Smooth muscle cell (in vitro differentiated cells): ENCODE measurements around the gene BAMBI. TPM values are rescaled to one million over a fixed set of nuclear protein-coding genes. Genes with fewer than 3 reads are reported as not detected.

Experiments
- DNase-seq: peaks from one replicate; lab custom pipeline; 2025; ENCODE audit not compliant: unreplicated experiment; lab: John Stamatoyannopoulos, UW
- H2AFZ ChIP-seq: fragments of 200-600 bp; sonication (generic); 2 replicates; pipeline ENCODE4 v1.6.0; 2016; ENCODE audit warnings: antibody characterized with exemption, low read depth, mild to moderate bottlenecking
- H3F3A ChIP-seq: fragments of 200-600 bp; sonication (generic); 2 replicates; pipeline ENCODE4 v1.6.0; 2017; ENCODE audit warnings: antibody characterized with exemption, low read depth
- H3K27ac ChIP-seq: fragments of 200-600 bp; sonication (generic); 2 replicates; pipeline ENCODE4 v1.5.1; 2016; ENCODE audit warnings: low read depth, mild to moderate bottlenecking
- H3K27me3 ChIP-seq: fragments of 200-600 bp; sonication (generic); 2 replicates; pipeline ENCODE4 v1.6.1; 2016; ENCODE audit warnings: low read depth, mild to moderate bottlenecking
- H3K36me3 ChIP-seq: fragments of 200-600 bp; sonication (generic); 2 replicates; pipeline ENCODE4 v1.5.1; 2016; ENCODE audit warnings: low read depth
- H3K4me1 ChIP-seq: fragments of 200-600 bp; sonication (generic); 2 replicates; pipeline ENCODE4 v1.5.1; 2016; ENCODE audit warnings: low read depth
- H3K4me2 ChIP-seq: fragments of 200-600 bp; sonication (generic); 2 replicates; pipeline ENCODE4 v1.6.0; 2016; ENCODE audit warnings: mild to moderate bottlenecking
- H3K4me3 ChIP-seq: fragments of 200-600 bp; sonication (generic); 2 replicates; pipeline ENCODE4 v1.5.1; 2016; ENCODE audit warnings: mild to moderate bottlenecking
- H3K79me2 ChIP-seq: fragments of 200-600 bp; sonication (generic); 2 replicates; pipeline ENCODE4 v1.6.0; 2016; ENCODE audit warnings: low read depth, mild to moderate bottlenecking
- H3K9ac ChIP-seq: fragments of 200-600 bp; sonication (generic); 2 replicates; pipeline ENCODE4 v1.6.0; 2016; ENCODE audit warnings: low read depth
- H3K9me3 ChIP-seq: fragments of 200-600 bp; sonication (generic); replicated peaks from 2 replicates; pipeline ENCODE4 v1.5.1; 2016; ENCODE audit warnings: low read depth
- H4K20me1 ChIP-seq: fragments of 200-600 bp; sonication (generic); 2 replicates; pipeline ENCODE4 v1.6.0; 2016; ENCODE audit warnings: low read depth
- WGBS: methylation state at CpG from one replicate; pipeline ENCODE4 v1.1.7; 2016; ENCODE audit warnings: low lambda C conversion rate; 5-methylcytosine and 5-hydroxymethylcytosine counted together
- polyA plus RNA-seq: library from polyadenylated mRNA; unstranded; fragments of >200 nt; fragmentation: Nextera tagmentation; extraction: Ambion mirVana; gene quantifications from 2 replicates; pipeline ENCODE4 v1.2.1, GENCODE V29; 2016
- total RNA-seq: library from RNA; depleted of rRNA; stranded (reverse); fragments of >200 nt; gene quantifications from 2 replicates; pipeline ENCODE4 v1.2.3, GENCODE V29; 2014
- TF ChIP-seq, protein P1 (sequence below): fragments of 200-600 bp; sonication (generic); IDR thresholded peaks from 2 replicates; pipeline ENCODE4 v1.5.1; 2017; ENCODE audit warnings: borderline replicate concordance, mild to moderate bottlenecking, antibody characterized with exemption; ENCODE audit not compliant: insufficient read depth, poor library complexity, severe bottlenecking

BAMBI gene
- total and polyA plus RNA-seq, 2 experiments from 2014 or later = 648 to 878 TPM

DNA sequence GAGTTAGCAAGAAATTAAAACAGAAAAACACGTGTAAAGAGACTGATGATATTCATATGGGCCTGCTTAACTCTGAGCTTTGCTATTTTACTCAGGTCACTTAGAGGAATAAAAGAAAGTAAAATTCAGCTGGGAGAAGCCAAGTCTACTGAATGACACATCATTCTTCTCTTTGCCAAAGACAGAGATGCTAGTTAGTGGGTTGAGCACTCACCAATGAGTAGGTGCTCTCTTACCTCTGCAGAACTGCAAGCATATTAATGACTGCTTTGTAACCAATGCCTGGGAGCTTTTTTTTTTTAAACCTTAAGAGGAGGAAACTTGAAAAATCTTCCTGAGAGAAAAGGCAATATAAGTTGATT is 44.8 kb upstream of the BAMBI start:
- no peaks in the 10 kb centered on the region for H4K20me1 ChIP-seq
- no peak overlapping the region for H3K27ac ChIP-seq
- no peaks in the 10 kb centered on the region for H3K36me3 ChIP-seq
- H3K4me2 ChIP-seq = no peak overlapping the region
- H3K4me3 ChIP-seq = no peak overlapping the region
- DNase-seq = no peak
- H2AFZ ChIP-seq = no peak overlapping the region
- TF ChIP-seq, protein P1, sequence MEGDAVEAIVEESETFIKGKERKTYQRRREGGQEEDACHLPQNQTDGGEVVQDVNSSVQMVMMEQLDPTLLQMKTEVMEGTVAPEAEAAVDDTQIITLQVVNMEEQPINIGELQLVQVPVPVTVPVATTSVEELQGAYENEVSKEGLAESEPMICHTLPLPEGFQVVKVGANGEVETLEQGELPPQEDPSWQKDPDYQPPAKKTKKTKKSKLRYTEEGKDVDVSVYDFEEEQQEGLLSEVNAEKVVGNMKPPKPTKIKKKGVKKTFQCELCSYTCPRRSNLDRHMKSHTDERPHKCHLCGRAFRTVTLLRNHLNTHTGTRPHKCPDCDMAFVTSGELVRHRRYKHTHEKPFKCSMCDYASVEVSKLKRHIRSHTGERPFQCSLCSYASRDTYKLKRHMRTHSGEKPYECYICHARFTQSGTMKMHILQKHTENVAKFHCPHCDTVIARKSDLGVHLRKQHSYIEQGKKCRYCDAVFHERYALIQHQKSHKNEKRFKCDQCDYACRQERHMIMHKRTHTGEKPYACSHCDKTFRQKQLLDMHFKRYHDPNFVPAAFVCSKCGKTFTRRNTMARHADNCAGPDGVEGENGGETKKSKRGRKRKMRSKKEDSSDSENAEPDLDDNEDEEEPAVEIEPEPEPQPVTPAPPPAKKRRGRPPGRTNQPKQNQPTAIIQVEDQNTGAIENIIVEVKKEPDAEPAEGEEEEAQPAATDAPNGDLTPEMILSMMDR = no peak
- H3F3A ChIP-seq = no peaks in the 10 kb centered on the region
- H3K27me3 ChIP-seq = no peaks in the 10 kb centered on the region
- no peaks in the 10 kb centered on the region for H3K9me3 ChIP-seq
- H3K79me2 ChIP-seq = no peaks in the 10 kb centered on the region
- no peak overlapping the region for H3K9ac ChIP-seq
- no peaks in the 10 kb centered on the region for H3K4me1 ChIP-seq
- WGBS = 40% methylated on average over 1 of the region's 1 CpG

DNA sequence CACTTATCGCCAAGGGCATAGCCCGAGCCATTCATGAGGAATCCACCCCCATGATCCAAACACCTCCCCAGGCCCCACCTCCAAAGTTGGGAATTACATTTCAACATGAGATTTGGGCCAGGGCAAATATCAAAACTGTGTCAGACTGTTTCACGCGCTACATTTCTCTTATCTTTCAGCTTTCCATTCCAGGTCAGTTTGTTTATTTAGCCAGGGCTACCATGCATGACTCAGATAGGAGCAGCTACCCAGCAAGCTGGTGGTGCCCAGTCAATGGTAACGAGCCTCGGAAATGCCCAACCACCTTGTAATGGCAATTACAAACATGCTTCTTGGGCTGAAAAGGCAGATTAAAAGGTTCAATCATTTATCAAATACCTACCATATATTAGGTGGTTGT is 43.6 kb upstream of the BAMBI start:
- H4K20me1 ChIP-seq = no peaks in the 10 kb centered on the region
- 80% methylated on average over 6 of the region's 6 CpGs for WGBS

DNA sequence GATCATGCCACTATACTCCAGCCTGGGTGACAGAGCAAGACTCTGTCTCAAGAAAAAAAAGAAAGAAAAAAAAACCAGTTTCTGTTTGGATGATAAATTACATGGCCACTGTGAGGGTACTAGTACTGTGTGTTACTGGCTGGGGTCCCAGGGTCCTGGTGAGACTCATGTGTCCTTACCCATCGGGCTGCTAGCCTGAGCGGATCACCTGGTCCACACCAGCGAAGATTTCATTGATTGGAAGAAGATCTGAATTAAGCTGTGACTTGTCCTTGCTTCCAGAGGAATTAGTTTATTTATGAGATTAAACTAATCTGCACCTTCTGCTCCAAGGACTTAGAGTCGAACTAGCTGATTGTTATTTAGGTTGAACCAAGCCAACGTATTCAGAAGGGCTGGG is 40.0 kb upstream of the BAMBI start:
- no peak for DNase-seq
- H3K4me3 ChIP-seq = no peak overlapping the region
- no peaks in the 10 kb centered on the region for H3K4me1 ChIP-seq
- H3K36me3 ChIP-seq = no peaks in the 10 kb centered on the region
- H3K4me2 ChIP-seq = no peak overlapping the region
- TF ChIP-seq, protein P1 = no peak
- no peak overlapping the region for H3K27ac ChIP-seq
- H3K9ac ChIP-seq = no peak overlapping the region
- no peaks in the 10 kb centered on the region for H3K27me3 ChIP-seq
- H4K20me1 ChIP-seq = no peaks in the 10 kb centered on the region
- 96% methylated on average over 5 of the region's 5 CpGs for WGBS
- no peaks in the 10 kb centered on the region for H3K79me2 ChIP-seq
- no peaks in the 10 kb centered on the region for H3F3A ChIP-seq
- H2AFZ ChIP-seq = no peak overlapping the region
- no peaks in the 10 kb centered on the region for H3K9me3 ChIP-seq

More for the DNA sequence above, 43.6 kb upstream of the BAMBI start:
- Histone ChIP-seq H3K36me3 (no peaks in the 10 kb centered on the region), H3K9ac (no peak overlapping the region), H3K27ac (no peak overlapping the region), H3K4me1 (no peaks in the 10 kb centered on the region), H3K79me2 (no peaks in the 10 kb centered on the region), H3K4me3 (no peak overlapping the region), H3K4me2 (no peak overlapping the region), H3K27me3 (no peaks in the 10 kb centered on the region), H2AFZ (no peak overlapping the region), H3F3A (no peaks in the 10 kb centered on the region), H3K9me3 (no peaks in the 10 kb centered on the region)
- TF ChIP-seq, protein P1 = no peak
- no peak for DNase-seq

DNA sequence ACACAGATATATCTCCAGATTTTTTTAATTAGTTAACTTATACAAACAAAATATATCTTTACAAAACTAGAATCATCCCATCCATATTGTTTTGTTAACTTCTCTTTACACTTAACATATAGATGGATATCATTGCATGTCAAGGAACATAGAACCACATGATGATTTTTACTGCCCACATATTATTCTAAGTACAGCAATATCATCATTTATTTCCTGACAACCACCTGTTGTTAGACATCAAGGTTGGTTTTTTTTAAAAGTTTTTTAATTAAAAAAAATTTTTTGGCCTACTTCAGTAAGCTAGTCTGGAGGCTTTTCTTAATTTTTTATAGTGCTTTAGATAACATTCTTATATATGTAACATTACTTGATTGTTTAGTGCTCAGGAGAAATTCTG is 38.9 kb upstream of the BAMBI start:
- no peak overlapping the region for H3K4me2 ChIP-seq
- no peaks in the 10 kb centered on the region for H3K79me2 ChIP-seq
- no peaks in the 10 kb centered on the region for H3K9me3 ChIP-seq
- H3K36me3 ChIP-seq = no peaks in the 10 kb centered on the region
- H3K4me3 ChIP-seq = no peak overlapping the region
- no peak for DNase-seq
- H3K27me3 ChIP-seq = no peaks in the 10 kb centered on the region
- H3K27ac ChIP-seq = no peak overlapping the region
- TF ChIP-seq, protein P1 = no peak
- no peaks in the 10 kb centered on the region for H4K20me1 ChIP-seq
- no peak overlapping the region for H2AFZ ChIP-seq
- no peaks in the 10 kb centered on the region for H3F3A ChIP-seq
- no peak overlapping the region for H3K9ac ChIP-seq
- no peaks in the 10 kb centered on the region for H3K4me1 ChIP-seq
